22Rv1 (cell line): Measurements from ENCODE around the gene PTCD2.

Source experiments
- H3K27ac ChIP-seq: fragments of 450-650 bp; 2 replicates; pipeline ENCODE4 v1.5.1; 2017
- CTCF ChIP-seq: fragments of 450-650 bp; IDR thresholded peaks from 2 replicates; pipeline ENCODE4 v1.5.1; 2017; ENCODE audit warnings: mild to moderate bottlenecking
- ZFX ChIP-seq: fragments of 450-650 bp; IDR thresholded peaks from 2 replicates; pipeline ENCODE4 v1.6.1; 2017; ENCODE audit warnings: antibody characterized with exemption, borderline replicate concordance

Gene PTCD2

DNA sequence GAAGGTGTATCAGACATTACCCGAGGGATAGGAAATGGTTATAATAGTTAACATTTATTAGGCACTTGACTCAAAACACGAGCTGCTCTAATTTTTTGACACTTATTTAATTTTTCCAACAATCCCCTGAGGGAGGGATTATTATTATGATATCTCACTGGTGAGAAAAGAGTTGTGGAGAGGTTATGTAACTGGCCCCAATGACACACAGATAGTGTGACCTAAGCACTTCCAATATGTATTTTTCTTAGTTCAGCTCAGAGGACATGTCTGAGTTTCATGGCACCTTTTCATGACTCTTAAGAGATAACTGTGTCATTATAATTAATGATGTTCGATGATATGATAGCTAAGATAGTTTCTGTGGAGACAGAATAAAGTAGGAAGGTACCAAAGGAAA lies 86.9 kb downstream of the PTCD2 start:
- H3K27ac ChIP-seq, result no peak overlapping the region
- TF ChIP-seq CTCF (no peak), ZFX (no peak)

DNA sequence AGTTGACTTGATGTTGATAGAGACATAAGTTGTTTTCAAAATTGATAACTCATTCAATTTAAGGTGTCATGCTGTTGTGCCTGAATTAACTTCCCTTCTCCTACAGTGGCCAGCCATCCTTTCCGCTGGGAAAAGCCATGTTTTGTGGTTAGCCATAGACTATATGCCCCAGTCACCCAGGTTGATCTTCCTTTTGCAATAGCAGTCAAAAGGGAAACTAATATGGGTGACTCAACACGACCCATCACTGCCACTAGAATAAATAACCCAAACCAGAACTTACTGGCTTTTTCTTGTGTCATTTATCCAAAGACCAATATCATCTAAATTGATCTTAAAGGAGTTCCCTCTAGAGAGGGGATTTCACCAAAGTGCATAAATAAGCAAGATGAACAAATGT lies 87.4 kb downstream of the PTCD2 start:
- no peak overlapping the region for H3K27ac ChIP-seq
- TF ChIP-seq ZFX (no peak), CTCF (no peak)

DNA sequence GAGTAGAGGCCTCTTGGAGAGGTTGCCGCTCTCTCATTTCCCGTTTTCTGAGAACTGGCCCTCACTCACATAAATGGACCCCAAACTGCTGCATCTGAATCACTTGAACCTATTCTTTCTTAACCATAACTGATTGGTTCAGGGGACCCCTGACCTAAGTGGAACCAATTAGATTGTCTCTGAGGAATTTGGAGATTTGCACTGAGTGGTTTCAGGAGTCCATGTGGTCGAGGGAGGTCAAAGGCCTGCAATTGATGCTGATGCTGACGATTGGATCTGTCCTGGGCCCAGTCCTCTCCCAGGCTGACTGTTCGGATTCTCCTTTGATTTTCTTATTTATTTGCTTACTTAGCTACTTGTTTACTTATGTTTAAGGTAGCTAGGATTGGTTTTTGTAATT lies 88.0 kb downstream of the PTCD2 start:
- TF ChIP-seq ZFX (no peak), CTCF (no peak)
- H3K27ac ChIP-seq, result no peak overlapping the region

GRCh38 chr5:72408603-72409002 lies 88.4 kb downstream of the PTCD2 start:
- no peak for TF ChIP-seq CTCF
- TF ChIP-seq ZFX, result no peak
- no peak overlapping the region for H3K27ac ChIP-seq

DNA sequence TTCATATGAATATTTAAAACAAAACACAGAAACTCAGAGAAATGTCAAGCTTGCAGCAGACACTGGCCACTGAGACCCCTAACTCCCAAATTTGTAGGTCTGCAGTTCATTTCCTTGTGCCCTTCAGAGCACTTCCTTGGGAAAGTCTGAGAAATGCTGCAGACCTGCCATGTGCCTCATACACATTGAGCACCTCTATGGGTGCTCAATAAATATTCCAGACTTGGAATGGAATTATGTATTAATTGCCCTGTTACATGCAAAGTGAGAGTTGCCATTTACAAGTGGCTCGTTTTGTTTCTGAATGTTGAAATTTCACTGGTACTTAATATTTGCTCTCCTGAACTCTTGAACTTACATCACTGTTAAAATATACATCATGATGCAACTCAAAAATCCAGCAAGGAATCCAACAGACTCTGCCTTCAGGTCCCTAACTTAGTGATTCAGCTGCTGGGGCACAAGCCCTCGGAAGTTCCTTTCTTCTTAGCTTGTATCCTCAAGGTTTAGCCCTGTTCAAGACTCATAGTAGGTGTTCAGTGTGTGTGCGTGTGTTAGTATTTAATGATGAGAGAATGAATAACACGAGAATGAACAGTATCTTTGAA lies 90.6 kb downstream of the PTCD2 start:
- TF ChIP-seq CTCF, result no peak
- H3K27ac ChIP-seq, result no peak overlapping the region

DNA sequence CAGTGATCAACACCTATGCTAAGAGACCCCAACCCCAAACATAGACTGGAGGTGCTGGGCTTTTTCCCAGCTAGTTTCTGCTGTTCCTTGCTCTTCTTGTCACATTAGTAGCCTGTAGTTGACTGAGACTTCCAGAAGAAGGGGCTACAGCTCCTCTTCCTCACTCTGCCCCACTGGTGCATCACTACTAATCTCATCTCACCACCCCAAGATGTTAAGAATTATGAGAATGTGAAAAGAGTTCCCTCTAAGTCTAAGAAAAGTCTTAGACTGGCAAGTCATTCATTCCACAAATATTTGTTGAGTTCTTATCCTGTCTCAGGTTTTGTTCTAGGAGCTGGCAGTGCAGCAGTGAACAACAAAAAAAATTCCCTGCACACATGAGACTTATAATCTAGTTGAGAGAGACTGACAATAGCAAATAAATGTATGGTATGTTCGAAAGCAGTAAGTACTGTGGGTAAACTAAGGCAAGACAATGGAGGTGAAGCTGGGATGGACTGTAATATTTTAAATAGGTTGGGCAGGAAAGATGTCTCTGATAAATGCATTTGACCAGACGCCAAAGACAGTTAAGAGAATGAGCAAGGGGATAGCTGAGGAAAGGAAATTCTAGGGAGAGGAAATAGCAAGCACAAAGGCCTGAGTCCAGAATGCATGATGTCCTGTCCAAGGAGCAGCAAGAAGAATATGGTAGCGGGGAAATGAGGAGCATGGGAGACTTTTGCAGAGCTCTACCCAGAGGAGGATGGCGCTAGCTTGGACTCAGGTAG lies 92.3 kb downstream of the PTCD2 start:
- H3K27ac ChIP-seq, result no peak overlapping the region
- TF ChIP-seq CTCF, result no peak
- TF ChIP-seq ZFX, result no peak

GRCh38 chr5:72415616-72416325 lies 95.6 kb downstream of the PTCD2 start:
- no peak for TF ChIP-seq ZFX
- TF ChIP-seq CTCF, result no peak
- no peak overlapping the region for H3K27ac ChIP-seq
